HEK293 (cell line): ENCODE measurements around the gene C16orf92.

ENCODE experiments used
- CTCF ChIA-PET: fragments of 350-600 bp; formaldehyde crosslinking; extraction: SDS; loops from one replicate; lab custom pipeline; 2021; ENCODE audit warnings: antibody characterized with exemption; lab: Yijun Ruan, JAX
- POLR2A ChIA-PET: fragments of 300-600 bp; formaldehyde crosslinking; extraction: SDS; loops from one replicate; lab custom pipeline; 2020; ENCODE audit warnings: antibody characterized with exemption, inconsistent platforms; lab: Yijun Ruan, JAX
- H3K27ac ChIP-seq: fragments of 200-500 bp; sonication (Bioruptor generic); 2 replicates; pipeline ENCODE4 v1.5.1; 2014; ENCODE audit warnings: low read depth, low read length, control low read depth, inconsistent platforms; ENCODE audit errors: extremely low read depth
- H3K36me3 ChIP-seq, 2 experiments: fragments of 200-500 bp in 1 of 2; sonication (Bioruptor generic) in 1 of 2; 1 replicate in 1 of 2; 2 replicates in 1 of 2; pipeline ENCODE4 v1.5.1; 2014 to 2017; ENCODE audit warnings: inconsistent platforms in 2 of 2, low read length in 2 of 2; ENCODE audit not compliant: control insufficient read depth in 2 of 2, insufficient read depth in 1 of 2
- H3K4me1 ChIP-seq: fragments of 200-500 bp; sonication (Bioruptor generic); 2 replicates; pipeline ENCODE4 v1.5.1; 2014; ENCODE audit warnings: mild to moderate bottlenecking, low read length, inconsistent platforms; ENCODE audit not compliant: control insufficient read depth, insufficient read depth
- H3K4me3 ChIP-seq: 2 replicates; pipeline ENCODE4 v1.5.1; 2011; ENCODE audit warnings: low read depth, mild to moderate bottlenecking, control low read depth, low read length, moderate library complexity
- H3K9me3 ChIP-seq: fragments of 200-500 bp; sonication (Bioruptor generic); 2 replicates; pipeline ENCODE4 v1.5.1; 2014; ENCODE audit warnings: low read depth, low read length, inconsistent platforms; ENCODE audit not compliant: control insufficient read depth, insufficient read depth
- BCL11A ChIP-seq: fragments of 450-650 bp; formaldehyde crosslinking; IDR thresholded peaks from 2 replicates; pipeline ENCODE4 v1.5.1; 2016; ENCODE audit warnings: low read depth, missing biosample characterization, missing genetic modification characterization
- GLIS1 ChIP-seq: fragments of 450-650 bp; formaldehyde crosslinking; IDR thresholded peaks from 2 replicates; pipeline ENCODE4 v1.5.1; 2016; ENCODE audit warnings: missing biosample characterization, missing genetic modification characterization
- GLIS2 ChIP-seq: fragments of 450-650 bp; formaldehyde crosslinking; IDR thresholded peaks from 2 replicates; pipeline ENCODE4 v1.5.1; 2016; ENCODE audit warnings: missing biosample characterization, missing genetic modification characterization
- KLF1 ChIP-seq: fragments of 450-650 bp; formaldehyde crosslinking; IDR thresholded peaks from 2 replicates; pipeline ENCODE4 v1.5.1; 2016; ENCODE audit warnings: missing biosample characterization, missing genetic modification characterization
- PBX3 ChIP-seq: sonication (generic); formaldehyde crosslinking; IDR thresholded peaks from 2 replicates; pipeline ENCODE4 v1.8.1; 2022; ENCODE audit warnings: mild to moderate bottlenecking, moderate library complexity, missing genetic modification reagents
- REST ChIP-seq: fragments of 450-650 bp; formaldehyde crosslinking; IDR thresholded peaks from 2 replicates; pipeline ENCODE4 v1.5.1; 2016; ENCODE audit warnings: missing biosample characterization, missing genetic modification characterization
- SP2 ChIP-seq: fragments of 450-650 bp; formaldehyde crosslinking; IDR thresholded peaks from 2 replicates; pipeline ENCODE4 v1.5.1; 2016; ENCODE audit warnings: missing biosample characterization, missing genetic modification characterization
- TCF7L2 ChIP-seq: IDR thresholded peaks from 2 replicates; pipeline ENCODE4 v1.6.1; 2011; ENCODE audit warnings: low read depth, mild to moderate bottlenecking, inconsistent platforms, low read length, moderate library complexity, borderline replicate concordance
- ZBTB8A ChIP-seq: fragments of 450-650 bp; formaldehyde crosslinking; IDR thresholded peaks from 2 replicates; pipeline ENCODE4 v1.5.1; 2016; ENCODE audit warnings: missing biosample characterization, missing genetic modification characterization
- ZNF19 ChIP-seq: fragments of 450-650 bp; formaldehyde crosslinking; IDR thresholded peaks from 2 replicates; pipeline ENCODE4; 2016; ENCODE audit warnings: missing biosample characterization, missing genetic modification characterization, low read depth
- ZNF350 ChIP-seq: fragments of 450-650 bp; formaldehyde crosslinking; IDR thresholded peaks from 2 replicates; pipeline ENCODE4 v1.5.0; 2017; ENCODE audit warnings: missing biosample characterization, mild to moderate bottlenecking, missing genetic modification characterization
- ZNF366 ChIP-seq: fragments of 450-650 bp; formaldehyde crosslinking; conservative IDR thresholded peaks from 2 replicates; pipeline ENCODE4 v1.5.1; 2016; ENCODE audit warnings: missing biosample characterization, missing genetic modification characterization
- ZNF580 ChIP-seq: fragments of 450-650 bp; formaldehyde crosslinking; IDR thresholded peaks from 2 replicates; pipeline ENCODE4 v1.5.1; 2016; ENCODE audit warnings: missing biosample characterization, missing genetic modification characterization
- ZNF585B ChIP-seq: fragments of 450-650 bp; formaldehyde crosslinking; IDR thresholded peaks from 2 replicates; pipeline ENCODE4 v1.5.1; 2016; ENCODE audit warnings: missing biosample characterization, missing genetic modification characterization
- ZNF610 ChIP-seq: fragments of 450-650 bp; formaldehyde crosslinking; IDR thresholded peaks from 2 replicates; pipeline ENCODE4 v1.5.1; 2016; ENCODE audit warnings: missing biosample characterization, missing genetic modification characterization, borderline replicate concordance
- ZSCAN16 ChIP-seq: fragments of 450-650 bp; formaldehyde crosslinking; IDR thresholded peaks from 2 replicates; pipeline ENCODE4 v1.5.1; 2016; ENCODE audit warnings: missing biosample characterization, missing genetic modification characterization

The C16orf92 gene

GRCh38 chr16:30027588-30028437, 4.8 kb downstream of the C16orf92 start (continued):
- TF ChIP-seq PBX3 (CRISPR knock-in tag) (no peak), BCL11A (tag by site-specific recombination) (no peak), KLF1 (peak; percentile 75), SP2 (tag by site-specific recombination) (peak; percentile 13; the same call in 1 of the 2 replicates), ZNF580 (tag by site-specific recombination) (no peak), ZNF610 (tag by site-specific recombination) (no peak), GLIS1 (tag by site-specific recombination) (no peak), ZSCAN16 (no peak), ZNF19 (tag by site-specific recombination) (no peak)
- TF ChIP-seq, all 188 proteins: peak for 4

- ChIA-PET CTCF (interaction anchor here (0.5 to 0.6 kb wide), 3 partner anchors 121 to 338 kb away, joined by 3 to 4 read pairs (median 3); no protein-coding TSS in a partner anchor), POLR2A (interaction anchor here (0.6 kb wide), 1 partner anchor 501 kb away, joined by 3 read pairs; no protein-coding TSS in a partner anchor)
- Histone ChIP-seq H3K4me1 (no peaks in the 10 kb centered on the region), H3K27ac (no peak overlapping the region), H3K36me3 (no peaks in the 10 kb centered on the region), H3K4me3 (no peak overlapping the region), H3K9me3 (no peaks in the 10 kb centered on the region)
- TF ChIP-seq ZNF350 (no peak), ZBTB8A (tag by site-specific recombination) (peak; percentile 66), REST (tag by site-specific recombination) (peak; percentile 99), GLIS2 (tag by site-specific recombination) (0 out of 2 replicates have a peak, but pooled peaks have one; percentile 21), ZNF585B (tag by site-specific recombination) (peak; percentile 61)
These were observed 5.6 kb downstream of the C16orf92 start for GRCh38 chr16:30028438-30029076.

- CTCF ChIA-PET = interaction anchor here (0.5 to 2.3 kb wide), 2 partner anchors 14 to 313 kb away, joined by 4 to 21 read pairs; no protein-coding TSS in a partner anchor
- Histone ChIP-seq H3K36me3 (no peaks in the 10 kb centered on the region), H3K4me1 (no peaks in the 10 kb centered on the region), H3K4me3 (no peak overlapping the region), H3K9me3 (no peaks in the 10 kb centered on the region), H3K27ac (no peak overlapping the region)
- TF ChIP-seq ZNF366 (tag by site-specific recombination) (0 out of 2 replicates have a peak, but pooled peaks have one; percentile 12), TCF7L2 (no peak)
- POLR2A ChIA-PET = no interaction called here
These were observed 7.2 kb downstream of the C16orf92 start for GRCh38 chr16:30030011-30030685.
